Measurements from ENCODE around the gene GNG7. TPM values are rescaled to one million over a fixed set of nuclear protein-coding genes. Genes with fewer than 3 reads are reported as not detected.

GNG7 gene
- total and polyA plus RNA-seq, 2 donors (not counting 3 experiments of a cell fraction or from before 2014, with no cell fraction given) = 0.29 to 0.84 TPM

DNA sequence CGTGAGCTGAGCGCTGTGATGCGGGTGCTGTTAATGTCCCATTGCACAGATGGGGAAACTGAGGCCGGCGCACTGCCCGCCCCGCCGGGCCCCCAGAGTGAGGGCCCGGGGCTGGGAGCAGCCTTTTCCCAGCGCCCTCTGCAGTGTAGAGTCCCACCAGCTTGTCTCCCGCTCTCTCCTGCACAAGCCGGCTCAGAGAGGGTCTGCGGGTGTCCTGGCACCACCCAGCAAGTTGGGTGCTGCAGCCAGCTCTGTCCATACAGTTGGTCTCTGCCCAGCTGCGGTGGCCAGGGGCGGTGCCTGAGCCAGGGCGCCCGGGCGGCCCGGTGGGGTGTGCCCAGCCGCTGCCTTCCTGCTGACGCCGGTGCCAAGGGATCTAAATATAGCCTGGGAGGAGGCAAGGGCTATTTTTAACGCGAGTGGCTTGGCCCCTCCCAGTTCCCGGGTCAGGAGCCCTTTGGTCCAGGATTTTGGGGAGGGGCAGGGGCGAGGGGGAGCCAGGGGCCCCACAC is 207.3 kb downstream of the GNG7 start:
- TF ChIP-seq FOS (IDR thresholded peaks at IDR 0.05; ENCODE audit: borderline replicate concordance, insufficient read depth, low read length) (no peak), POLR2A (IDR thresholded peaks at IDR 0.05; ENCODE audit: low read depth, low read length) (no peak), MYC (IDR thresholded peaks at IDR 0.05; ENCODE audit: low read depth, low read length) (no peak), GATA2 (IDR thresholded peaks at IDR 0.05; ENCODE audit: insufficient read depth, insufficient read length, low read depth, low read length) (no peak), CTCF (IDR thresholded peaks at IDR 0.05; ENCODE audit: extremely low read depth in 1 of 2, insufficient read depth in 1 of 2, low read depth in 1 of 2, low read length in 2 of 2) (no peak), POLR2AphosphoS5 (IDR thresholded peaks at IDR 0.05; ENCODE audit: insufficient read depth, low read depth, low read length) (no peak), JUN (IDR thresholded peaks at IDR 0.05; ENCODE audit: borderline replicate concordance, insufficient read depth, insufficient read length, low read depth) (no peak), EZH2 (IDR thresholded peaks at IDR 0.05; ENCODE audit: borderline replicate concordance, low read depth, low read length, severe bottlenecking) (no peak)
- TF ChIP-seq, protein P1, sequence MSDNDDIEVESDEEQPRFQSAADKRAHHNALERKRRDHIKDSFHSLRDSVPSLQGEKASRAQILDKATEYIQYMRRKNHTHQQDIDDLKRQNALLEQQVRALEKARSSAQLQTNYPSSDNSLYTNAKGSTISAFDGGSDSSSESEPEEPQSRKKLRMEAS (IDR thresholded peaks at IDR 0.05; ENCODE audit: insufficient read depth, insufficient read length) = no peak
- Histone ChIP-seq H3K9ac (replicated peaks; ENCODE audit: extremely low read depth, insufficient read depth, low read length) (peak overlapping the region; percentile 92), H3K9me1 (replicated peaks; ENCODE audit: control insufficient read depth, extremely low read depth, insufficient read depth, low read length) (no peaks in the 10 kb centered on the region), H3K27me3 (ENCODE audit: control insufficient read depth in 2 of 2, insufficient read depth in 2 of 2, low read length in 2 of 2) (no peaks in the 10 kb centered on the region), H3K9me3 (replicated peaks; ENCODE audit: control insufficient read depth, insufficient read depth, low read length) (no peaks in the 10 kb centered on the region), H2AFZ (ENCODE audit: low read depth, low read length) (peak overlapping the region; percentile 64), H3K79me2 (ENCODE audit: control insufficient read depth, insufficient read depth, low read length) (no peaks in the 10 kb centered on the region), H3K4me2 (ENCODE audit: insufficient read depth, low read length) (peak overlapping the region; percentile 84), H3K4me1 (ENCODE audit: control insufficient read depth, extremely low read depth, insufficient read depth, low read length) (peaks cover 22% of the 10 kb centered on the region), H3K4me3 (replicated peaks in 1 of 3; ENCODE audit: insufficient read depth in 1 of 3, low read depth in 1 of 3, low read length in 3 of 3) (peak overlapping the region; percentile 41 to 60 (median 50)), H4K20me1 (replicated peaks; ENCODE audit: control insufficient read depth, extremely low read depth, insufficient read depth, low read length) (no peaks in the 10 kb centered on the region), H3K36me3 (ENCODE audit: control insufficient read depth in 2 of 2, extremely low read depth in 1 of 2, insufficient read depth in 2 of 2, low read length in 2 of 2) (no peaks in the 10 kb centered on the region), H3K27ac (ENCODE audit: insufficient read depth, low read depth, low read length) (peak overlapping the region; percentile 88)
- intact Hi-C loops (cut with micrococcal nuclease) (loop anchor here (1.0 kb wide), 3 partner anchors 34 to 84 kb away; no protein-coding TSS in a partner anchor), dilution Hi-C loops (cut with MboI; ENCODE audit: extremely low pct_ligation_motif_present, low sequenced_read_pairs) (no loop called here)
- DNase-seq (ENCODE audit: low read depth, low spot score) (peak; percentile 57), FAIRE-seq (peak; percentile 67)
- POLR2A ChIA-PET = interaction anchor here (0.8 to 1.4 kb wide), 2 partner anchors 17 to 19 kb away, joined by 3 to 18 read pairs; partner anchors contain the start of gene GADD45B
- BruUV-seq (replicated peaks) = no TSS peak
- CTCF ChIA-PET = interaction anchor here (0.7 to 1.3 kb wide), 3 partner anchors 9 to 119 kb away, joined by 3 to 5 read pairs (median 3); no protein-coding TSS in a partner anchor

Data from endothelial cell of umbilical vein (primary cell).